Measurements from ENCODE around the gene GRIK2. TPM values are rescaled to one million over a fixed set of nuclear protein-coding genes. Genes with fewer than 3 reads are reported as not detected.

Gene GRIK2
- polyA plus RNA-seq, 1 donor, result 1.3 TPM

GRCh38 chr6:101716387-101716786 lies 322.9 kb downstream of the GRIK2 start:
- DNase-seq (ENCODE audit: low read depth), result no peak

DNA sequence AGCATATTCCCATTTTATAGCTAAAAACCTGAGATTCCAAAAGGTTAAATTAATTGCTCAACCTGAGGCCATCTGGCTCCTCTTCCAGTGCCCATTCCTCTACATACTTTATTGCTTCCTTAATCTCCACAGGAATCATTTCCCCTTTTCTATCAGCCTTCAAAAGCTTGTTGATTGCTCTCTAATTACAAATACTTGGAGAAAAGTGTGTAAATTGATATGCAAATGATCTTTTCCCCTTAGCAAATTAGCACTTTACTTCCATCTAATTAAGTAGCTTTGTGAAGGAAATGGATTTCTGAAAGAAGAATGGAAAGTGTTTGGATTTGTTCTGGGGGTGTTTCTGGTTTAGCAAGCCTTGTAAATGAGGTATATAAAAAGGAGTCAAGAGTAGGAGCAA lies 323.3 kb downstream of the GRIK2 start:
- DNase-seq (ENCODE audit: low read depth), result no peak

DNA sequence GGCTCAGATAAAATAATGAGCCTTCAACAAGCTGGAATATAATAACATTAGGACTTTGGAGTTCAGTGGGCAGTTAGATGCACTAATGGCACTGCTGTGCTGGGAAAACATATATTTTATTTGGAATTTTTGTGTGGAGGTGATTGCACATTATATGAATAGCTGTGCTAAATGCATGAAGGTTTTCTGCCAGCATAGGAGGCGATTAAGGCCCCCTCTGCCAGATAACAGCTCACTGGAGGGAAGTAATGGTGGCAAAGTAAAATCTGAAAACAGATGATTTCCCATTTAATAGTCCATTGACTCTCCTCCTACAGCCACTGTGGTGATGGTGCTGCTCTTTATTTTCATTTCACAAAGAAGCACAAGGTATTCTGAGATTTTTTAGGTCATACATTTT lies 326.0 kb downstream of the GRIK2 start:
- DNase-seq (ENCODE audit: low read depth), result no peak

GRCh38 chr6:101722471-101722870 lies 329.0 kb downstream of the GRIK2 start:
- DNase-seq (ENCODE audit: low read depth), result no peak

DNA sequence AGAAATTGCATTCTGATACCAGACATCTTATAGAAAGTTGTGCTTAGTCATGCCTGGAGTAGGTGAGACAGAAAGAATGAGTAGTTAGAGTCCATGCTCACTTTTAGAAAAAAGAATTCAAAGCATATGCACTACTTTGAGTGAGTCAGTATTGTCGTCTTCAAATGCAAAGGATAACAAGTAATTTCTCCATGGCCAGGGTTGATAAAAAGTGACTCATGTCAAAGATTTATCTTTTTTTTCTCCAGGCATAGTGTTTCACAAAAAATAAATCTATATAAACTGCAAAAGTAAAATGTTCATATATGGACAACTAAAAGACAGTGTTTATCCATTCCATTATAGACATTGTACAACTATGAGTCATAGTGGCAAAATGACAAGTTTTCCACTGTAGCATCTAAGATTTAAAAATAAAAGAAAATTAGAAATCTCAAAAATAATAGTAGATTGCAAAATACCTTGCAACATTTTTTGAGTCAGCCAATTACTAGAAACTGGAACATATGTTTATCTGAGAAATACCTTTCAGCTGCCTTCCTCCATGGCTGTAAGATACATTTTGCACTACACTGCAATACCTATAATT lies 329.6 kb downstream of the GRIK2 start:
- DNase-seq (ENCODE audit: low read depth), result no peak

DNA sequence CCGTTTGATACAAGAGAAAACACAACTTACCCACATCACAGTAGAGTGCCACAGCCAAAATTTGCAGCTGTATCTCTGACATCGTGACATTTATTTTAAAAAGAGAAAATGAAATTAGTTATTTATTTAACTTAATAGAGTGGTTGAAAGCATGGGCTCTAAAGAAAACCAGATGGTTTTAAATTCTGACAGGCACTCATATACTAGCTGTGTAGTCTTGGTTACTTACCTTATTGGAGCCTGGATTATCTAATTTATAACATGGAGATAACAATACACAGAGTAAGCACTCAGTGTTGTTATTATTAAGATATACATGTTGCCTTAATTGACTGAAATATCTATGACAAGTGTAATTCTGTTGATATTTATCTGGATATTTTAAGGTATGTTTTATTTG lies 334.9 kb downstream of the GRIK2 start:
- DNase-seq (ENCODE audit: low read depth), result no peak

DNA sequence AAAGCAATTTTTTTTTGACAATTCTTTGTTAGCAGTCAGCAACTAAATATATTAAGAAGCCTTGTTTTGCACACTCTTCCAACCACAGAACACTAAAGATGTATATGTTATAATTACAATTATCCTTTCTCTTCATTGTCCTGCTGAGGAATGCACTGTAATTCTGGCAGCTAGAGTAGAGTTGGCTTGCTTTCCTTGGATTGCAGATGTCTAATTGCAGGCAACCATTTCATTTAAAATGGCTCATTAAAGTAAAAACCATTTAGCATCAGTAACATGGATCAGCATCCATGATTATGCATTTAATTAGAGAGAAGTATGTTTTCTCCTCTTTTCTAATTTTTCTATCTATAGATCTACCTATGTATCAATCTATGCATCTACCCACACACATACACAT lies 335.4 kb downstream of the GRIK2 start:
- no peak for DNase-seq (ENCODE audit: low read depth)

DNA sequence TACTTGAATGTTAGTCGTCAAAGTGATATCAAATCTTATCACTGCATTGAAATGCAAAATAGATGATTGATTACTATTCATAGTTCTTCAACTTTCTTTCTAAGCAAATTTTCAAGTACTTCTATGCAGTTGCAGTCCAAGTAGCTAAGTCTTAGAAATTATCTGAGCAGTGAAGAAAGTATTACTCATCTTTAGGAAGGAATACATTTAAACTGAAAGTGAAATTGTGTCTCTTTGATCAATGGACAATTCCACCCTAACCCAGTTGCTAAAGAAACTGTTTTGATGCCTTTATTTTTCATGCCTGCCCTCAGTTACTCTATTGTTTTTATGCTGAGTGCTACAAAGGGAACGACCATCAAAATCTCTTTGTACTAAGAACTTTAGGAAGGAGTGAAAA lies 337.4 kb downstream of the GRIK2 start:
- DNase-seq (ENCODE audit: low read depth), result no peak

- no peak for DNase-seq (ENCODE audit: low read depth)
These were observed 340.4 kb downstream of the GRIK2 start for GRCh38 chr6:101733899-101734298.

GRCh38 chr6:101738481-101738880 lies 345.0 kb downstream of the GRIK2 start:
- DNase-seq (ENCODE audit: low read depth), result no peak

DNA sequence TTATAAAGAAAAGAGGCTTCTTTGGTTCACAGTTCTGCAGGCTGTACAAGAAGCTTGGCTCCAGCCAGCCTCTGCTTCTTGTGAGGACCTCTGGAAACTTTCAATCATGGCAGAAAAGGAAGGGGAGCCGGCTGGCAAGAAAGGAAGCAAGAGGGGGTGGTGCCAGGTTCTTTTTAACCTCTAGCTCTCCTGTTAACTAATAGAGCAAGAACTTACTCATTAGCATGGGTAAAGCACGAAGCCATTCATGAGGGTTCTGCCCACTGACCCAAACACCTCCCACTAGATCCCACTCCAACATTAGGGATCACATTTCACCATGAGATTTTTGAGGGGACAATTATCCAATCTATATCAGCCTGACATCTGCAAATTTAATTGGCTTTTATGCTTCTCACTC lies 347.1 kb downstream of the GRIK2 start:
- no peak for DNase-seq (ENCODE audit: low read depth)

DNA sequence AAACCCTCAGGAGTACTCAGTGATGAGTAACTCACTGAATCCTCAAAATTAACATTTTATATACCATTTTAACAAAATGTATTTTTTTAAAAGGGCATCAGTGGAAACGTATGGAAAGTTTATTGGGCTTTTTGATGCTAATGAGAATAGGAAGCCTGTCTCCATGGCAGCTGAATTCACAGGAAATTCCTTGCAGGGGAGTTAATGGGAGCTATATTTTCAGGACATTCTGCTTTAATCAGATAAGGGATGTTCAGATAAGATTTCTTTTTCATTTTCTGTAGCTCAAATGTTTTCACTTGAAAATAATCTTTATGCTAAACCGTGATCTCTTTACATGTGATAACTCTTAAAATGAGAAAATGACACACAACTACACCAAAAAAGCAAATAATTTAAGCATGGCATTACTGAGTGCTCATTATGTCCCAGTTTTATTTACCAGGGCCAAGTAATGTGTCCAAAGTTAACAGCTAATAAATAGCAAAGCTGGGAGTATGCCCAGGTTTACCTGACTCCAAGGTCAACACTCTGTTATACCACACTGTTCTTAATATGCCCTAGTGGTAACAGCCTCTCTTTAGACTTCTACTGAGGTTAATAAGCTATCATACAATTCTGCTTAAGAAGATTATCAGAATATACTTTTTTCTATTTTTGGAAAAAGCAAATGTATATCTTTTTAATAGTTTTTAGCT lies 348.1 kb downstream of the GRIK2 start:
- DNase-seq (ENCODE audit: low read depth), result no peak

DNA sequence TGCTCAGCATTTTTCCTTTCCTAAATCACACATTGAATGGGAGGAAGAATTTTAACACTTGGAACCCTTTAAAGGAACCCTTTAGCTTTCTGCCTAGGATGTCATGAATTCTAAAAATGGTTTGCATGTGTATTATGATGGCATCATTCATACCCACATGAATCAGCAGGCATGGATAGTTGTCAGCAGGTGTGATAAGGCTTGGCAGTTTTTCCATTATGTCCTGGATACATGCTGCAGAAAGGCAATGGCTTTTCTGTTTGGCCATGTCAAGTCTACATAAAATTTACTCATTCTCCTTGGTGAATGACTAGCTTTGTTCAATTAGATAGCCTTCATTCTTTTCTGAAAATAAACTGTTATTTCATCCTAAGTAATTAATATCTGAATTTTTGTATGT lies 353.7 kb downstream of the GRIK2 start:
- no peak for DNase-seq (ENCODE audit: low read depth)

DNA sequence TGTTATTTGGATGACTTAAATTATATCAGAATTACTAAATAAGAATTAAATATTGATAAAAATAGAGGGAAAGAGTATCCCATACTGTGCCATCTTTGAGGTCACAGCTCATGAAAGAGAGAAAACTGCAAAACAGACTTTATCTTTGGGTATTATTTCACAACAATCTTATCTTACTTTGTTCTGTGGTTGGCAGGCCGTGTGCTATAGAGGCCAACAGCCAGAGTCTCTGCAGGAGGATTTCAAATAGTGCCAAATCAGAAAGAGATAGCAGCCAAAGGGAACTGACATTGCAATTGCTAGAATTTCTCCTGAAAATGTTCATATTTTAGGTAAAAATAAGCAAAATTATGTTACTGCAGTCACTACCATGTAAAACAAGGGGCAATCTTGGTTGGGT lies 354.2 kb downstream of the GRIK2 start:
- DNase-seq (ENCODE audit: low read depth), result no peak

DNA sequence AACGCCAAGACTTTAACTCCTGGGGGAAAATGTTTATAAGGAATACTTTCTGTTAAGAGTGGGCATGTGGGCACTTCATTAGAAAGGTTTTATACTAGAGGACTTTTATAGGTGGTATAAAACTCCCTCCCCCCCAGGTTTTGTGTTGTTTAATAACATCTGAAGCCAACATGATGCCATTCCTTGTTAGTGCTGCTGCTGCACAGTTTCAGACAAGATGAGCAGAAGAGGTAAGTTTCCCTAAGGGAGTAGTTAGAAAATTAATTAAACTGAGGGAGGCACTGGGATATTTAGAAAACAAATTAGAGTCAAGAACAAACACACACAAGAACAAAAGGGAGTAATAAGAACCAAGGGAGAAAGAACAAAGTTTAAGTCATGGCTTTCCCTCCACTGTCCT lies 362.4 kb downstream of the GRIK2 start:
- DNase-seq (ENCODE audit: low read depth), result no peak

DNA sequence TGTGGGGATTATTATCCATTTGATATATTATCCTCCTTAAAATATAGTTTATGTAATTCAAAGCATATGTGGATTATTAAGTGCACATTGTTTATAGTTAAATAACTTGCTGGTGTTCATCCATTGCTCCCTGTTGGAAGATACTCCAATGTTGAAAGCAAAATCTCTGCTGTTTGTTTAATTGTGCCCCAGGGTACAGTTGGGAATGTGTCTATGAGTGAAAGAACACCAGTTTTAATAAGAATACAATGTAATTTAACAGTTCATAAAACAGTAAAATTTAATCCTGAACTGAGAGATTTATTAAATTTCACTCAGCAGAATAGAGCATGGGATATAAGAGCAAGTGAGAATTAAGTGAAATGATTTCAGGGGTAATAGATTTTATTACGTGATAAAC lies 364.9 kb downstream of the GRIK2 start:
- DNase-seq (ENCODE audit: low read depth), result no peak

DNA sequence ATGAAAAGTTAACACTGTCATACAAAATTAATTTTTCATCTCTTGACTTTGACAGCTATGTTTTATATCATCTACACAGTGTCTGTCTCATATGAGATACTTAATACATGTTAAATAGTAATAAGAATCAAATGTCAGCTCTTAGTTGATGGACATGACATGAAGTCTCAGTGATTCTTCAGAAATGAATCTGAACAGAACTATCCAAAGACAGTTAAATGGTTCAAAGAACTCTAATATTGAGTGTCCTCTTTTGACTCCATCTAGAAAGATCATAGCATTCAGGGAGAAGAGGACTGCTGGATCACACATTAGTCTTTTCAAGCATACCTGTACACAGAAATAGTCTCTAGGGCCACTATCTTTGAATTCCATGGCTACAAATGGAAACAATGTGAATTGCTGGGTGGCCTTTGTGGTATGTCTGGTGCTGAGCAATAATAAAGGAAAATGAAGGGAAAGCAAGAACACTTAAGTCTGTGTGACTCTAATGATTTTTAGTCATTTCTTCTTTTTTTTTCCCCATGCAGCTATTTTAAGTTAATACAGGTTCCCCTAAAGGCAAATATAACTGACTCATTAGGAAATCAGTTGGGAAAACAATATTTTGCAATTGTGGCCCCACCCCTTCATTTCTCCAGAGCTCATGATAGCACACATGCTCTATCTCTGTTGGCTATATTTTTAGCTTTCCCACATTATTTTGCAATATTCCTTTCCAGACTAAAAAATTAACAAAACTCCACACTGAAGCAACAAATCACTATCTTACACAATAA lies 367.5 kb downstream of the GRIK2 start:
- no peak for DNase-seq (ENCODE audit: low read depth)

DNA sequence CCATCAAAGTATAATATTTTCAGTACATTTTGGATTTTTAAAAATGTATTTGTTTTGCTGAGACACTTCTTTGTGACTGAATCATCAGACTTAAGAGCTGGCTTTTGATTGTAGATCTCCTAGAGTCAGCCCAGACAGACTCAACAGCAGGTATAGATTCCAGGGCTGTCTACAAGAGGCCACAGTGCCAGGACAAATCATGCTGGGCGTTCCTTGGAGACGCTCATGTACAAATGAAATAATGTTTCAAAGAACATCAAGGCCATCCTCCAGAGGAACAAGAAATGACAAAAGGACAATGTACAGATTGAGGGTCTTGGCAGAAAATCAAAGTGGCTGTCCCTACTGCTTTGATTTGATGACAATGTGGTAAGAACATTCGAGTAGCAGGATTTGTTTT lies 369.3 kb downstream of the GRIK2 start:
- DNase-seq (ENCODE audit: low read depth), result no peak

DNA sequence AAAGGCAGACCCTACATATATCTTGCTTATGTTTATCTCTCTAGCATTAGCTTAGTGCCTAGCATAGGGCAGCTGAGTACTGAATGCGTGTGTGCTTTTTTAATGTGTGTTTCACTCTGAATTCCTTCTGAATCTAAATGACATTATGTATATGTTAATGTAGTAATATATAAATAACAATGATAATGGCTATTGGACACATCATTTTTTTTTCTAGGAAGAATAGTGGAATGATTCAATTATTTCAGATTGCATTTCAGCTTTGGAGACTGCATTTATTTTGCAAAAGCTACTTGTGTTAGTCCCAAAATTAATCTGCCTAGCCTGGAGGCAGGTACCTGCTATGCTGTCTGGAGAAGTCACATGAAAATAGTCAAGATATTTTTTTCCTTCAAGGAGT lies 371.8 kb downstream of the GRIK2 start:
- no peak for DNase-seq (ENCODE audit: low read depth)

GRCh38 chr6:101770116-101770515 lies 376.6 kb downstream of the GRIK2 start:
- DNase-seq (ENCODE audit: low read depth), result no peak

GRCh38 chr6:101776919-101777350 lies 383.4 kb downstream of the GRIK2 start:
- DNase-seq (ENCODE audit: low read depth), result no peak

DNA sequence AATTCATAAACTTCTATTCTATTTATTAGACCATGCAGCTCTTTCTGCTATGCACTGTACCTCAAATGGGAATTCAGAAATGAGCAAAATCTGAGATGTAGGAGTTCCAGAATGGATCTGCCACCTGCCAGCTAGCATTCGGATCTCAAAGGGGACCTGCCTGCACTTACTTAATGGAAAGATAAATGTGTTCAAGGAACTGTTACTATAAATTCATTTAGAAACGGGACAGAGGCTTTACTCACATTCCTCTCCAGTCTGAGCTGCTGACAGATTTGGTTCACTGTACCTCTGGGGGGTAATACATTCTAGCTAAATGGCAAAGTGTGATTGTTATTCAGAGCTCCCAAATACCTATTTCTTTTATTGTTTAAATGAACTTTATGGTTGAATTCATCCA lies 384.1 kb downstream of the GRIK2 start:
- no peak for DNase-seq (ENCODE audit: low read depth)
